Measurements from ENCODE around the gene PLXNB2.

Gene PLXNB2

DNA sequence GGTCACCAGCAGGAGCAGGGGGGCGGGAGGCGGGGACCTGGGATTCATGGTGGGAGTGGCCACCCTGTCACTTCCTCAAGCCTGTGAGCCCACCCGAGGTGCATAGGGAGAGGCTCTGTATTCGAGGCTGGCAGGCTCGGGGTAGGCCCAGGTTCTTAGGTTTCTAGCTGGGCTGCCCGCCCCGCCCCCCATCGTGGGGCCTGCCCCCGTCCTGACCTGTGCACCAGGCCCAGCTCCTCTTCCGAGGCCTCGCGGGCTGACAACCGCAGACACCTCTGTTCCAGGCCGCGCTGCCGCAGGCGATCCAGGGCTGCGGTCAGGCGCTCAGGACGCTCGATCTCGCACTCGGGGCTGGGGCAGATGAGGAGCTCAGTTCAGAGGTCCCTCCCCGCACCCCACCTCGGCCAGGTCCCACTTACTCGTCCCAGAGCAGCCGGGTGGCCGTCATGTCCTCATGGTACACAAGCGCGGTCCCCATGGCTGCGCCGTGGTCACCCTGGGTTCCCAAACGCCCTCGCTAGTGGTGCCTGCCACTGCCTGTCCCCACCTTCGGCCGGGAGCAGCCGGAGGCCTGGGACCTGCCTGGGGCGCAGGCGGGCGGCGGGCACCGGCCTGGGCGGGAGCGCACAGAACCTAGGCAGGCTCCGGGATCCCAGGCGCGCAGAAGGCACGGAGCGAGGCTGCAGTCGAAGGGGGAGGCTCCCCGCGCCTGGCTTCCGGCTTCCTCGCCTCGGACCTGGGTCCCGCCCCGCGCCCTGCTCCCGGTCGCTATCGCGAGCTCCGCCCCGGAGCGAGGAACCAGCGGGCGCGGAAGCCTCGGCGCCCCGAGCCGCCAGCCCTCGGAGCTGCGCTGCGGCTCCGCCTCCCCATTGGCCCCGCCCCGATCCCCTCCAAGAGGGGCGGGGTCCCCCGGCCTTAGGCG, 56.6 kb downstream of the PLXNB2 start, which contains the start of gene HDAC10:
HDAC10 (minus strand) TSS at position 711 of the 922 bp plus-strand sequence; CDS start at position 478, 233 bp downstream.
- peak; percentile 50 for DNase-seq (ENCODE audit: low spot score)

GRCh38 chr22:50250249-50250554, 57.2 kb downstream of the PLXNB2 start:
- DNase-seq (ENCODE audit: low spot score): no peak

DNA sequence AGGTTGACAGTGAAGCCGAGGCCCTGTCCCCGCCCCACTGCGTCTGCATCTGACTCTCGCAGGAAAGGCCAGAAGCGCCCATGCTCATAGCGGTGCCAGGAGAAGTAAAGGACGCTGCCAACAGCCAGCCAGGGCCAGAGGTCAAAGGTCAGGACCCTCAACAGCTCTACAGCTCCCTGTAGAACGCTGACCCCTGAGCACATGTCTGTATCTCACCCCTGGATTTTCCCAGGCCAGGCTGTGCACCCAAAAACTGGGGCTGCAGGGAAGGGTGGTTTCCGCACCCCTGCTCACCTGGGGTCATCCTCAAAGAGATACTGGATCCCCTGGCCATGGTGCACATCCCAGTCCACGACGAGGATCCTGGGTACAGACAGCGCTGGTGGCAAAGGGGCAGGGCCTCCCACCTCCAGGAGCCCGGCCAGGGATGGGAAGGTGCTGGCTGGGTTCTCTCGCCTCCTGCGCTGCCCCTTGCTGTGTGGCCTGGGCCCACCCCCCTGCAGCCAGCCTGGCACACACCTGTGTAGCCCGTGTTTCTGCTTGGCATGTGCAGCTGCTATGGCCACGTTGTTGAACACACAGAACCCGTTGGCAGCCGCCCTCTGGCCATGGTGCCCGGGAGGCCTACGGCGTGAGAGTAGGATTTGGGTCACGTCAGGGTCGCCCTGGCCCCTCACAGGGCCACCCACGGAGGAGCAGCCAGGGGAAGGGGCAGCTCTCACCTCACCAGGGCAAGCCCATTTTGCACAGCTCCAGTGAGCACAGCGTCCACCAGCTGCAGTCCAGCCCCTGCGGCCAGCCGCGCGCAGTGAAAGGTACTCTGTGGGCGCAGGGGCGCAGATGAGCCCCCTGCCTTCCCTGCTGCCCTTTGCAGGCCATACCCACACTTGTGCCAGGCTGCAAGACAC, 57.9 kb downstream of the PLXNB2 start:
- no peak for DNase-seq (ENCODE audit: low spot score)

- DNase-seq (ENCODE audit: low spot score): no peak
Observed at GRCh38 chr22:50248196-50249081, 59.0 kb downstream of the PLXNB2 start.

DNA sequence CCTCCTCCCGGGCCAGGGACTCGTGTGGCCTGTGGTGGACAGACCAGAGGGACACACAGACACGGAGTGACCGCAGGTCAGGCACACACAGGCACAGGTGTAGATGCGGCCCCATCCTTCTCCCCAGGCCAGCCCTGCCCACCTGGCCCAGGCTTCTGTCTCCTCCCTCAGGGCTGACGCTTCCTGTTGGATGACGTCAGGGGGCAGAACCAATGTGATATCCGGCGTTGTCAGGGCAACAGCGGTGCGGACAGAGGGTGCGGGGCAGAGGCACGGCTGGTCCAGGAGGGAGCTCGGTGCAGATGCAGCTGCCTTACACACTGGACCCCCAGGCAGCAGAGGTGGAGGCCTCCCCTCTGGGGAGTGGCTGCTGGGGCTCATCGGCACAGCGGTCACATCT, 59.7 kb downstream of the PLXNB2 start:
- peak; percentile 22 for DNase-seq (ENCODE audit: low spot score)

DNA sequence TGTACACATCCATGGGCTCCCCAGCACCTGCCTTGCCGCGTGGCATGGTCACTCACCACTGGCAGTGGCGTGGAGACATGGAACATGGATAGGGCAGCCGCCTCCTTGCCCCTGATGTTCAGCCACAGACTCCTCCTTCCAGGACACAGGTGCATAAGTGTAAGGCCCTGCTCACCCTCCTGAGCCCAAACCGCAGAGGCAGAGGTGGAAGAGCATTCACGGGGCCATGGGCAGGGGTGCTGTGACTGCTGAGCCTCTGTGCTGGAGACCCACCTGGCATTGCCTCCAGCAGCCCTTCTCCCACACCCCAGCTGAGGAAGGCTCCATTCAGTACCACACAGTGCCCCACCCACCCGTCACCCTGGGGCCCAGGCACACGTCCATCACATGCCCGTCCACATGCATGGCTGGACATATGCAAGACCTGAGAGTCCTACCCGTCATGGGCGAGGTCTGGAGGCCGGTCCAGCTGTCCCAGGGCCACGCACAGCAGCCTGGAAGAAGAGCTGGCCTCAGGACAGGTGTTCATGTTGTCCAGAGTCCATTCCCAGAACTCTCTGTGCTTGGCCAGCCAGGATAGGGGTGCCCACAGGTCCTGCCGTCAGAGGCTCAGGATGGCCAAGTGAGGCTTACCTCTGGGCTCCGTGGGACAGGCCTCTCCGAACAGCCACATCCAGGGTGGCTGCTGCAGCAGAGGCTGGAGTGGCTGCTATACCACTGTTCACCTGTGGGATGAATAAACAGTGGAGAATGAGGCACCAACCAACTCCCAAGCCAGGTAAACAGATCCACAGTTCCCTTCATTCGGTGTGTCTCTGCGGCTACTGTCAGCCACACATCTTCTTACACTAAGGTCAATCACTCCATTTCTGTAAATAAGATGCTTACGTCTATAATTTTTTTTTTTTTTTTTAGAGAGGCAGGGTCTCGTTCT, 60.9 kb downstream of the PLXNB2 start:
- DNase-seq (ENCODE audit: low spot score): no peak

DNA sequence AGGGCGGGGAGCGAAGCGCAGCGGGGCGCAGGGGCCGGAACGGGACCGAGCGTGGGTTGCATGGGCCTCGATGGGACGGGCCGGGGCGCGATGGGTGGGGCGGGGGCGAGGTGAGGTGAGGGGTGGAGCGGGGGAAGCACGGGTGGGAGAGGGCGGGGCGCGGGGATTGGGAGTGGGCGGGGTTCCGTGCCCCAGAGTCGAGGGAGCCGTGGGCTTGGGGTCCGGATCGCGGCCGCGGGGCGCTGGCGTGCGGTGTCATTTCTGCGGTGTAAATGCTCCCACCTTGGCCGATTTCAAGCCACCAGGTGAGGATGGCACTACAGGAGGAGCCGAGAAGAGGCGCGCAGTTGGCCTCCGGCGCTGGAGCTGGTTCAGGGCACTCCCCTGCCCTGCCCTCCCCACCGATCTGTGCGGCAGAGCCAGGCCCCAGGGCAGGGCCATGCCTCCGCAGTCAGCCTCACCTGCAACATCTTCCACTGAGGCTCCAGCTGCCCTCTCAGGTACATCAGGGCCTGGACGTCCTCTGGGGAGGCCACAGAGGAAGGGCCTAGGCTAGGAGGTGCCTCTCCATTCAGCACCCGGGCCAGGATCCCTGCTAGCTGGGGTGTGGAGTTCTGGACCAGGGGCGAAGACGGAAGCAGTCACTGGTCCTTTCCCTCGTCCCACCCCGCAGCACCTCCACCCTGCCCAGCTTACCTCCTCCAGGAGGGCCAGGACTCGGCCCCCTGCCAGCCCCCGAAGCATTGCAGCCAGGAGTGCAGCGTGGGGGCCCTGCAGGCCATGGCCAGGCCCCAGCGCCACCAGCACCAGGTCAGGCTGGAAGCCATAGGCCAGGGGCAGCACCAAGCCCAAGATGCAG, 62.0 kb downstream of the PLXNB2 start:
- DNase-seq (ENCODE audit: low spot score): no peak

DNA sequence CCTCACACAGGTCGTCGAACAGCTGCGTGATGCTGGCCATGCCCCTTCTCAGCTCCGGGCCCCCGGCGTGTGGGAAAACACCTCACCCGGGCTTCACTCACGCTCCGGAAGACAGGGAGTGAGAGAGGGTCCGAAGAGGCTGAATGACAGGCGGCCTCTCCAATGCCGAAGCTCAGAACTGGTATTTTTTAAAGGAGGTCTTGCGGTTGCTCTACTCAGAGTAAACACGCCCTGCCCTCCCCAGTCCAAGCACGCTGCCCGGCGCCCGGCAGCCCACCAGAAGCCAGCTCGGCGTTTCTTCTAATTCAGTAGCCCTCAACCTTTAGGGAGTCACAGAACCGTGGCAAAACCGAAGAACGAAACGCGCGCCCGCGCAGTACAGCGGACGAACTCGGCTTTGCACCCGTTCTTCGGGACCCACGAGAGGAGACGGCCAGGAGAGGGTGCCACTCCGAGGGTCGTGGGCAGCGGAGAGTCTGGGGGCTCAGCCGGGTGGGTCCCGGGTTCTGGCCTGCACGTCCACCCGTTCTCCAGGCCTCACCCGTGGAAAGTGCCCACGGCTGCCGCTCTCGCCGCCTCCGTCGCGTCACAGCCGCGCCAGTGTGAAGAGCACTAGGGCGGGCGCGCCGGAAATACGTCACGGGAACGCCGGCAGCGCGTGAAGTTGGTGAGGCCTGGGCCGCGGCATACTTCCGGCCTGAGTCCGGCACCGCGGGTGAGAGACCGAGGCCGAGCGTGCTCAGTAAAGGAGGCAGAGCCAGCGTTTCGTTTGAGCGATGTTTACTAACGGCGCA, 62.8 kb downstream of the PLXNB2 start, which contains the start of gene TUBGCP6:
TUBGCP6 (minus strand) TSS at position 604 of the 794 bp plus-strand sequence; CDS start at position 40, 564 bp downstream.
- DNase-seq (ENCODE audit: low spot score): peak; percentile 95

DNA sequence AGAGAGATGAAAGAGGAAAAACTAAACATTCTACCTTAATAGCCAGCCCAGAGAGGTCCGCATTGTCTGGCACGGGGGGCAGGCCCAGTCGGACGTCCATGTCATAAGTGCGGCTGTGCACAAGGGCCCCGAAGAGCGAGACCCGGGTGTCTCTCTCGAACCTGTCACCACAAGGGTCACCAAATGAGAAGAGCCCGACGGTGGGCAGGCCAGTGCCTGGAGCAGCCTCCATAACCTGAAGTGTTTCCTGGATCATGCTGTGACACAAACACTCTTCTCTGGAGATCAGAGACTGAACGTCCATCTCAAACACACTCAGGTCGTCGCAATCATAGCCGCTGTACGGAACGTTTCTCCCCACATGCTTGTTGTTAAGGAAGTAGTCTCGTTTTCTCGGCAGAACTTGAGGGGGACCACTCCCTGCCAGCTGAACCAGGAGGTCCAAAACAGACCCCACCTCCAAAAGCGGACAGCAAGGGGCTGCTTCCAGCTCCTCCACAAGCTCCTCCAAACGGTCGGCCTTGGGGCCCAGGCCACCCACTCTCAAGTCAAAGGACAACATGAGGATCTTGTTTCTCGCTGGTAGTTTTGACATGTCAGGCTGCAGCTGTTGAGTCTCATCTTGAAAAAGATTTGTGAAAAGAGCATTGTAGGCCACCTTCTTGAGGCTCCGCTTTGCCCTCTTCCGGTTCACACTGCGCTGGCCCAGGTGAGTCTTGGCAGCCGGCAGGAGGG, 63.6 kb downstream of the PLXNB2 start:
- DNase-seq (ENCODE audit: low spot score): peak; percentile 49

DNA sequence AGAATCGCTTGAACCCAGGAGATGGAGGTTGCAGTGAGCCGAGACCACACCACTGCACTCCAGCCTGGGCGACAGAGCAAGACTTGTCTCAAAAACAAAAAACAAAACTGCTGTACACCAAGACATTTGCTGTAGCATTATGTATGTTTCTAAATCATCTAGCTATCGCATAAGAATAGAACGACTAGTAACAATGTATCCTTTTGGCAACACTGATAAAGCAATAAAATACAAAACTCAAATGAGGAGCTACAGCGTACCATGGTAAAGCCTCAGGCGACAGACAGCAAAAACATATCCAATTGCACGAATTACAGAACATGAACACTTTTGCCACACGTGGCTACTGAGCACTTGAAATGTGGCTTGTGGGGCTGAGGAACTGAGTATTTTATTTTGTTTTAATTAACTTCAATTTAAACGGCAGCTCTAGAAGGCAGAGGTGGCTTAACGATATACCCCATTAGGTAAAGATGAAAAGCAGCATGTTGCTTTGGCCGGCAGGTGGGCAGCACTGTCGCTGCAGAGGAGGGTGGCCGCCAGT, 65.0 kb downstream of the PLXNB2 start:
- DNase-seq (ENCODE audit: low spot score): no peak

GRCh38 chr22:50238755-50239154, 68.7 kb downstream of the PLXNB2 start:
- no peak for DNase-seq (ENCODE audit: low spot score)

GRCh38 chr22:50236731-50237409, 70.6 kb downstream of the PLXNB2 start:
- DNase-seq (ENCODE audit: low spot score): no peak

GRCh38 chr22:50233223-50233622, 74.2 kb downstream of the PLXNB2 start:
- DNase-seq (ENCODE audit: low spot score): no peak

GRCh38 chr22:50232481-50233151, 74.8 kb downstream of the PLXNB2 start:
- DNase-seq (ENCODE audit: low spot score): no peak

GRCh38 chr22:50229370-50229769, 78.1 kb downstream of the PLXNB2 start:
- DNase-seq (ENCODE audit: low spot score): no peak

DNA sequence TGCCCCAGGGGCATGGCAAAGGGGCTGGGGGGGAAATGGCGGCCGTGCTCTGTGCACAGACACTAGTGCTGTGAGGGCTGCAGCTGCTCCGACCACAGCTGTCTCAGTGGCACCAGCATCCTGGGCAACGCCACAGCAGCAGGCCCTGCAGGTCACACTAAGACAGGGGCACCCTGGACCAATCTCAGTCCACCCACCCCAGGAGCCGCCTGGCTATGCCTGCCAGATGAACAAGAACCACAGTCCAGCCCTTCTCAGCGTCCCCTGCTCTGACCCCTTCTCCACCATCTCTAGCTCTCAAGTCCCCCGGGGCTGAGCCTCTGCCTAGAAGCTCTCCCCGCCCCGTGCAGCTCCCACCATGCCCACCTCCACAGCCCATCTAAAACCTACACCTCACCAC, 79.1 kb downstream of the PLXNB2 start:
- DNase-seq (ENCODE audit: low spot score): no peak
